HG03442 (cell line): Measurements from ENCODE around the gene NOD2.

ENCODE experiments used
- ATAC-seq: cut with Tn5 transposase; IDR thresholded peaks from one replicate; pipeline ENCODE4 v1.9.1; 2021; ENCODE audit warnings: mild to moderate bottlenecking, moderate library complexity; ENCODE audit not compliant: unreplicated experiment

NOD2 gene

DNA sequence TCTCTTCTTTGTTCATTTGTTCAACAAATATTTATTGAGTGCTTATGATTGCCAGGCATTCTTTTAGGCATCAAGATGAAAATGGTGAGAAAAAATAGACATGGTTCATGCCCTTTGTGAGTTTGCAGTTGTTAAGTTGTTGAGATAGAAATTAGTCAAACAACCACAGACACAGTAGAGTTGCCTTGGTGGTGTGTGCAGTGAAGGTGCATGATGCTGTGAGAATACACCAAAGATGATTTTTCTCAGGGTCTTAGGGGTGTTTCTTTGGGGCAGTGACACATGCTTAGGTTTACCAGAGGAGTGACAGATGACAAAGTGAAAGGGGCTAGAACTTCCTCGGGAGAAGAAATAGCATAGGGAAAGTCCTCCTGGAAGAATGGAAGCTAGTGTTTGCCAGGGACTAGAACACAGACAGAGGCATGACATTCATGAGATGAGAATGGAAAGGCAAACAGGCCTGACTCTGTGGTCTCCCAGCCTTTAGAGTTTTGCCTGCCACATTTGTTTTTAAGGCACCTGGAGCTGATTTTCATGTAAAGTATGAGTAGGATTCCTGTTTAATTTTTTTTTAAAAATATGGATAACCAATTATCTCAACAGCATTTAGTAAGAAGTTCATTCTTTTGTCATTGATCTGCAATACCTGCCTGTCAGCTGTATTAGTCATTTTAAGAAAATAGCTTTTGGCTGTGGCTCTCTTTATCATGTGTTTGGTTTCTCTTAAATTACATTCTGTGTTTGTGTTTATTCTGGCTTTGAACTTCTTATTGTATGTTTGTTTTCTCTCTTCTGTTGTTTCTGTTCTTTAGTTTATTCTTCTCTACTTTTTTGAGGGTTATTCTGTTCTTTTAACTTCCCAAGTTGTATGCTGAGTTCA lies 85.1 kb downstream of the NOD2 start:
- no peak for ATAC-seq

DNA sequence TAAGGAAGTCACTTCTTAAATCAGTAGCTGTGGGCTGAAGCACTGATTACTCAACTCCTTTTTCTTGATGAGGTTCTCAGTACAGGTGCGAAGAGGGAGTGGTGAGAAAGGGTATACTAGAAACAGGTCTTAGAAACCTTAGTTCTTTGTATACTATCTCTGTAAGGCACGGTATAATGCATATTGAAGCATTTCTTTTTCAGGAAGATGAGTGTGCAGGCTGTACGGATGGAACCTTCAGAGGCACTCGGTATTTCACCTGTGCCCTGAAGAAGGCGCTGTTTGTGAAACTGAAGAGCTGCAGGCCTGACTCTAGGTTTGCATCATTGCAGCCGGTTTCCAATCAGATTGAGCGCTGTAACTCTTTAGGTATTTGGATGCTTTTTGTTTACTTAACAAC lies 87.6 kb downstream of the NOD2 start:
- no peak for ATAC-seq

DNA sequence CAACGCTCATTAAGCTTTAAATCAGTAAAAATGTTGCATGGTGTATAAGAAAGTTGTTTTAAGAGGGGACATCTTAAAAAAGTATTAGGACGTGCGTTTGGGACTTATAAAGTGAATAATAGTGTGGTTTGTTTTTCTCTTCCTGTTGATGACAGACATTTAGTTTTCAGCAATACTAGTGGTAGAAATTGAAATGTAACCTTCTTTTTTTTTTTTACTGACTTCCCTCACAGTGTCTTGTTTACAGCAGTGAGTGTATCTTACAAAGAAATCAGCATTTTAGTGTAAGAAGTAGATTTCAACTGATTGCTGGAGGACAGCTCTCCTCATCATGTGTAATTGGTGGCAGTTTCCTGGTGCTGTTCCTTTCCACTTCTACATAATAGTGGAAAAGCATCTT lies 88.1 kb downstream of the NOD2 start:
- no peak for ATAC-seq
